Sigmoid colon (tissue), 4 donors: ENCODE results near the gene GRXCR2.

Source experiments
- POLR2A ChIP-seq, 2 donors: fragments of 450-650 bp; IDR thresholded peaks; one replicate each; pipeline ENCODE4 v1.6.1; 2016; ENCODE audit warnings: antibody characterized with exemption in 2 of 2, mild to moderate bottlenecking in 2 of 2, moderate library complexity in 2 of 2
- POLR2AphosphoS5 ChIP-seq, 4 donors: sonication (generic); formaldehyde crosslinking; IDR thresholded peaks; one replicate each; pipeline ENCODE4 v1.6.1; 2017; ENCODE audit warnings: antibody characterized with exemption in 4 of 4
- TF ChIP-seq, protein P1 (sequence below), 4 experiments: fragments of 450-650 bp in 3 of 4; fragments of 200-600 bp in 1 of 4; IDR thresholded peaks; one replicate each; pipeline ENCODE4 v1.5.1; 2016 to 2019; ENCODE audit warnings: antibody characterized with exemption in 4 of 4, mild to moderate bottlenecking in 3 of 4, moderate library complexity in 2 of 4

DNA sequence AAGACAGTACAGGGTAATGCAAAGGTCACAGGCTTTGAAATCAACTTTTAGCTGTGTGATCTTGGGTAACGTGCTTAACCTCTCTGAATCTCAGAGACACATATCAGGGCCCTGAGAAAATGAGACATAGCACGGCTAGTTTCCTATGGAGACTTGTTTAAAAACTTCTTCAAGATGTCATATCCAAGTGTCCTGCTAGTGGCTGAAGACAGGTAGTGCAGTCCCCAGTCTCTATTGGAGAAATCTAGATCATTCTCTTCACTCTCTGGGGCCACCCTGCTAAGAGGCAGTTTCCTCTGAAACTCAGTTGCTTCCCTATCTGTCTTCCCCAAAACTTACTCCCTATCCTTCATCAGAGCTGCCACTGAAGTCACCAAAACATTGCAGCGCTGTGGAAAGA, 30.3 kb upstream of the GRXCR2 start:
- TF ChIP-seq POLR2A (IDR thresholded peaks at IDR 0.05): no peak
- TF ChIP-seq, protein P1, sequence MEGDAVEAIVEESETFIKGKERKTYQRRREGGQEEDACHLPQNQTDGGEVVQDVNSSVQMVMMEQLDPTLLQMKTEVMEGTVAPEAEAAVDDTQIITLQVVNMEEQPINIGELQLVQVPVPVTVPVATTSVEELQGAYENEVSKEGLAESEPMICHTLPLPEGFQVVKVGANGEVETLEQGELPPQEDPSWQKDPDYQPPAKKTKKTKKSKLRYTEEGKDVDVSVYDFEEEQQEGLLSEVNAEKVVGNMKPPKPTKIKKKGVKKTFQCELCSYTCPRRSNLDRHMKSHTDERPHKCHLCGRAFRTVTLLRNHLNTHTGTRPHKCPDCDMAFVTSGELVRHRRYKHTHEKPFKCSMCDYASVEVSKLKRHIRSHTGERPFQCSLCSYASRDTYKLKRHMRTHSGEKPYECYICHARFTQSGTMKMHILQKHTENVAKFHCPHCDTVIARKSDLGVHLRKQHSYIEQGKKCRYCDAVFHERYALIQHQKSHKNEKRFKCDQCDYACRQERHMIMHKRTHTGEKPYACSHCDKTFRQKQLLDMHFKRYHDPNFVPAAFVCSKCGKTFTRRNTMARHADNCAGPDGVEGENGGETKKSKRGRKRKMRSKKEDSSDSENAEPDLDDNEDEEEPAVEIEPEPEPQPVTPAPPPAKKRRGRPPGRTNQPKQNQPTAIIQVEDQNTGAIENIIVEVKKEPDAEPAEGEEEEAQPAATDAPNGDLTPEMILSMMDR (IDR thresholded peaks at IDR 0.05): no peak
- no peak for TF ChIP-seq POLR2AphosphoS5 (IDR thresholded peaks at IDR 0.05)
